HCT116 (cell line): Measurements from ENCODE around the gene PTPA. TPM values are rescaled to one million over a fixed set of nuclear protein-coding genes. Genes with fewer than 3 reads are reported as not detected.

Source experiments
- ATAC-seq: fragments of 200-7000 bp; cut with Tn5 transposase; 2 replicates; pipeline ENCODE4 v1.9.1; 2020; ENCODE audit warnings: mild to moderate bottlenecking, moderate library complexity
- BruUV-seq: library from RNA; stranded (reverse); fragments of 400-500 nt; replicated peaks from 2 replicates; lab custom pipeline; 2021; lab: Mats Ljungman, UMichigan
- CTCF ChIA-PET: fragments of 300-600 bp; sonication (Branson Sonifier 250); formaldehyde crosslinking; loops from one replicate; lab custom pipeline; 2021; ENCODE audit warnings: antibody characterized with exemption; lab: Charles Lee
- POLR2A ChIA-PET: fragments of 300-600, 350-600 bp; sonication (Branson Sonifier 250); formaldehyde crosslinking; loops from one replicate; lab custom pipeline; 2021; ENCODE audit warnings: antibody characterized with exemption; lab: Charles Lee
- RAD21 ChIA-PET, 2 experiments: fragments of 300-600 bp; sonication (Branson Sonifier 250); formaldehyde crosslinking; loops; one replicate each; lab custom pipeline; 2023; ENCODE audit warnings: low total read pairs in 2 of 2; ENCODE audit not compliant: uncharacterized antibody in 2 of 2, unreplicated experiment in 2 of 2, low non-redundant PET in 1 of 2; lab: Charles Lee
- DNase-seq: peaks from one replicate; pipeline ENCODE4 v3.0.0-alpha.2; 2010; ENCODE audit warnings: low read depth, low spot score
- H2AFZ ChIP-seq: fragments of 200-600 bp; shearing (Covaris generic), sonication (generic); 2 replicates; pipeline ENCODE4 v1.6.1; 2017; ENCODE audit warnings: low read depth, mixed run types, mixed read lengths, antibody characterized with exemption, low read length; ENCODE audit not compliant: poor library complexity, severe bottlenecking
- H3K27ac ChIP-seq: 2 replicates; pipeline ENCODE4 v1.5.1; 2012; ENCODE audit warnings: low read depth, low read length
- H3K27me3 ChIP-seq: fragments of 200-600 bp; sonication (generic); 2 replicates; pipeline ENCODE4 v1.6.1; 2016; ENCODE audit warnings: mixed run types, low read length, mixed read lengths; ENCODE audit not compliant: insufficient read depth
- H3K36me3 ChIP-seq, 2 experiments: fragments of 200-500 bp in 1 of 2; fragments of 200-600 bp in 1 of 2; sonication (Bioruptor generic) in 1 of 2; sonication (generic) in 1 of 2; 2 replicates each; pipeline versions ENCODE4 v1.5.1 to v1.6.1; 2014 to 2016; ENCODE audit warnings: low read length in 2 of 2, inconsistent platforms in 1 of 2, mixed read lengths in 1 of 2, mixed run types in 1 of 2; ENCODE audit not compliant: insufficient read depth in 2 of 2, control insufficient read depth in 1 of 2
- H3K4me1 ChIP-seq, 2 experiments: fragments of 200-600 bp in 1 of 2; sonication (generic) in 1 of 2; 2 replicates each; pipeline versions ENCODE4 v1.5.1 to v1.6.1; 2012 to 2017; ENCODE audit warnings: low read length in 2 of 2, inconsistent platforms in 1 of 2, mild to moderate bottlenecking in 1 of 2, mixed read lengths in 1 of 2, mixed run types in 1 of 2, moderate library complexity in 1 of 2; ENCODE audit not compliant: insufficient read depth in 2 of 2, control insufficient read depth in 1 of 2
- H3K4me2 ChIP-seq: fragments of 200-600 bp; sonication (generic); 2 replicates; pipeline ENCODE4 v1.6.1; 2017; ENCODE audit warnings: mixed run types, low read length, mixed read lengths
- H3K4me3 ChIP-seq, 2 experiments: fragments of 200-600 bp in 1 of 2; sonication (generic) in 1 of 2; replicated peaks in 1 of 2; 2 replicates each; pipeline ENCODE4 v1.5.1; 2011 to 2016; ENCODE audit warnings: low read length in 2 of 2, control low read depth in 1 of 2, low read depth in 1 of 2, mild to moderate bottlenecking in 1 of 2, mixed read lengths in 1 of 2, mixed run types in 1 of 2
- H3K79me2 ChIP-seq: fragments of 200-600 bp; sonication (generic); 2 replicates; pipeline ENCODE4 v1.6.1; 2017; ENCODE audit warnings: mild to moderate bottlenecking, mixed run types, low read length, moderate library complexity, mixed read lengths; ENCODE audit not compliant: insufficient read depth
- H3K9ac ChIP-seq: fragments of 200-600 bp; sonication (generic); 2 replicates; pipeline ENCODE4 v1.6.1; 2016; ENCODE audit warnings: low read length, mixed read lengths
- H3K9me2 ChIP-seq: fragments of 200-600 bp; sonication (generic), shearing (Covaris generic); 2 replicates; pipeline ENCODE4 v1.6.1; 2017; ENCODE audit warnings: mixed run types, mild to moderate bottlenecking, moderate library complexity; ENCODE audit not compliant: insufficient read depth
- H3K9me3 ChIP-seq, 2 experiments: fragments of 200-500 bp in 1 of 2; fragments of 200-600 bp in 1 of 2; sonication (Bioruptor generic) in 1 of 2; sonication (generic) in 1 of 2; 2 replicates each; pipeline ENCODE4 v1.6.1; 2014 to 2017; ENCODE audit warnings: low read length in 2 of 2, mixed read lengths in 2 of 2, inconsistent platforms in 1 of 2, low read depth in 1 of 2, mild to moderate bottlenecking in 1 of 2, mixed run types in 1 of 2, moderate library complexity in 1 of 2; ENCODE audit not compliant: control insufficient read depth in 1 of 2, insufficient read depth in 1 of 2
- H4K20me1 ChIP-seq: fragments of 200-600 bp; sonication (generic), shearing (Covaris generic); 2 replicates; pipeline ENCODE4 v1.6.1; 2017; ENCODE audit warnings: mixed run types, mild to moderate bottlenecking, moderate library complexity; ENCODE audit not compliant: insufficient read depth
- CEBPB ChIP-seq: IDR thresholded peaks from 2 replicates; pipeline ENCODE4 v1.6.1; 2012; ENCODE audit warnings: low read depth
- ELF1 ChIP-seq: IDR thresholded peaks from 2 replicates; pipeline ENCODE4 v1.6.1; 2012; ENCODE audit warnings: low read depth, borderline replicate concordance
- EZH2 ChIP-seq: fragments of 200-600 bp; sonication (generic); IDR thresholded peaks from 2 replicates; pipeline ENCODE4 v1.6.1; 2017; ENCODE audit warnings: antibody characterized with exemption, mixed run types
- JUND ChIP-seq: IDR thresholded peaks from 2 replicates; pipeline ENCODE4 v1.6.1; 2012
- RAD21 ChIP-seq: IDR thresholded peaks from 2 replicates; pipeline ENCODE4 v1.6.1; 2012; ENCODE audit warnings: low read depth, mild to moderate bottlenecking
- SP1 ChIP-seq: IDR thresholded peaks from 2 replicates; pipeline ENCODE4 v1.6.1; 2012; ENCODE audit warnings: low read depth
- SRF ChIP-seq: IDR thresholded peaks from 2 replicates; pipeline ENCODE4 v1.6.1; 2012; ENCODE audit warnings: low read depth
- TCF7L2 ChIP-seq: IDR thresholded peaks from 2 replicates; pipeline ENCODE4 v1.7.0; 2011; ENCODE audit warnings: borderline replicate concordance, inconsistent platforms; ENCODE audit not compliant: insufficient read depth, insufficient read length; ENCODE audit errors: extremely low read depth
- ZFX ChIP-seq: fragments of 450-650 bp; IDR thresholded peaks from 2 replicates; pipeline ENCODE4 v1.6.1; 2017
- intact Hi-C: fragments of 100-400 bp; cut with micrococcal nuclease; formaldehyde crosslinking; loops from 2 replicates; pipeline ENCODE4 v1.10.0; 2022
- total RNA-seq: library from RNA; stranded (reverse); gene quantifications from one replicate; pipeline ENCODE4 v1.2.1, GENCODE V29; 2021; ENCODE audit not compliant: unreplicated experiment
- TF ChIP-seq, protein P1 (sequence below): IDR thresholded peaks from 2 replicates; pipeline ENCODE4 v1.6.1; 2012
- TF ChIP-seq, protein P2 (sequence below), 3 experiments: fragments of 200-600 bp in 1 of 3; sonication (generic) in 1 of 3; IDR thresholded peaks in 2 of 3; conservative IDR thresholded peaks in 1 of 3; 2 replicates each; pipeline ENCODE4 v1.5.1; 2012 to 2017; ENCODE audit warnings: low read depth in 2 of 3, low read length in 2 of 3, antibody characterized with exemption in 1 of 3, borderline replicate concordance in 1 of 3, control low read depth in 1 of 3, mild to moderate bottlenecking in 1 of 3, mixed read lengths in 1 of 3, mixed run types in 1 of 3, moderate library complexity in 1 of 3; ENCODE audit not compliant: insufficient read depth in 1 of 3
- TF ChIP-seq, protein P3 (sequence below): IDR thresholded peaks from 2 replicates; pipeline ENCODE4 v1.6.1; 2012; ENCODE audit warnings: low read depth
- TF ChIP-seq, protein P4 (sequence below): IDR thresholded peaks from 2 replicates; pipeline ENCODE4 v1.6.1; 2012

PTPA gene
- total RNA-seq, 1 experiment from 2014 or later = 177 TPM

DNA sequence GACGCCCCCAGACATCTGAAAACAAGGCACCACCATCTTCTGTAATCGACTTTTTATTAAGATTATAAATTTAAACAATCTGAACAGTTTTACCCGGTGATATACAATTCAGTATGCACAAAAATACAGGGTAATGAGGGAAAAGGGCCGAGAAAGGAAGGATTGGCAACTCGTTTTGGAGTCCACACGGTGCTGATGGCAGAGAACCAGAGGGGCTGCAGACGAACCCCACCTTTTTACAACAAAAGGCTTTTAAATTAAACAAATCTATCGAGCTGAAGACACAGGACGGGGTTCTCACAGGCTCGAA lies 64.3 kb downstream of the PTPA start:
- Histone ChIP-seq H3K9me3 (no peaks in the 10 kb centered on the region), H3K9ac (peak overlapping the region; percentile 89), H3K79me2 (peaks cover 18% of the 10 kb centered on the region), H3K27me3 (no peaks in the 10 kb centered on the region), H3K4me2 (peak overlapping the region; percentile 99), H3K9me2 (no peaks in the 10 kb centered on the region), H3K4me3 (peak overlapping the region; percentile 79 to 92), H3K27ac (peak overlapping the region; percentile 98), H3K4me1 (peaks cover 59 to 82% of the 10 kb centered on the region in 2 experiments), H4K20me1 (no peaks in the 10 kb centered on the region), H3K36me3 (0 out of 4 replicates have a peak, but pooled peaks cover 0 to 4% of the 10 kb centered on the region in 2 experiments), H2AFZ (no peak overlapping the region)
- POLR2A ChIA-PET = interaction anchor here (0.8 to 3.5 kb wide), 13 partner anchors 14 to 433 kb away, joined by 3 to 23 read pairs (median 4); no protein-coding TSS in a partner anchor
- TF ChIP-seq, protein P1, sequence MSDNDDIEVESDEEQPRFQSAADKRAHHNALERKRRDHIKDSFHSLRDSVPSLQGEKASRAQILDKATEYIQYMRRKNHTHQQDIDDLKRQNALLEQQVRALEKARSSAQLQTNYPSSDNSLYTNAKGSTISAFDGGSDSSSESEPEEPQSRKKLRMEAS = no peak
- no peak for TF ChIP-seq TCF7L2
- TF ChIP-seq ZFX = no peak
- TF ChIP-seq EZH2 = no peak
- no peak for TF ChIP-seq CEBPB
- no peak for TF ChIP-seq SRF
- TF ChIP-seq, protein P2, sequence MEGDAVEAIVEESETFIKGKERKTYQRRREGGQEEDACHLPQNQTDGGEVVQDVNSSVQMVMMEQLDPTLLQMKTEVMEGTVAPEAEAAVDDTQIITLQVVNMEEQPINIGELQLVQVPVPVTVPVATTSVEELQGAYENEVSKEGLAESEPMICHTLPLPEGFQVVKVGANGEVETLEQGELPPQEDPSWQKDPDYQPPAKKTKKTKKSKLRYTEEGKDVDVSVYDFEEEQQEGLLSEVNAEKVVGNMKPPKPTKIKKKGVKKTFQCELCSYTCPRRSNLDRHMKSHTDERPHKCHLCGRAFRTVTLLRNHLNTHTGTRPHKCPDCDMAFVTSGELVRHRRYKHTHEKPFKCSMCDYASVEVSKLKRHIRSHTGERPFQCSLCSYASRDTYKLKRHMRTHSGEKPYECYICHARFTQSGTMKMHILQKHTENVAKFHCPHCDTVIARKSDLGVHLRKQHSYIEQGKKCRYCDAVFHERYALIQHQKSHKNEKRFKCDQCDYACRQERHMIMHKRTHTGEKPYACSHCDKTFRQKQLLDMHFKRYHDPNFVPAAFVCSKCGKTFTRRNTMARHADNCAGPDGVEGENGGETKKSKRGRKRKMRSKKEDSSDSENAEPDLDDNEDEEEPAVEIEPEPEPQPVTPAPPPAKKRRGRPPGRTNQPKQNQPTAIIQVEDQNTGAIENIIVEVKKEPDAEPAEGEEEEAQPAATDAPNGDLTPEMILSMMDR (IDR thresholded peaks at IDR 0.05 in 2 of 3, conservative IDR thresholded peaks at IDR 0.05 in 1 of 3; ENCODE audit: borderline replicate concordance in 1 of 3, insufficient read depth in 1 of 3, low read depth in 2 of 3, low read length in 2 of 3) = no peak
- no peak for TF ChIP-seq JUND
- TF ChIP-seq, protein P3, sequence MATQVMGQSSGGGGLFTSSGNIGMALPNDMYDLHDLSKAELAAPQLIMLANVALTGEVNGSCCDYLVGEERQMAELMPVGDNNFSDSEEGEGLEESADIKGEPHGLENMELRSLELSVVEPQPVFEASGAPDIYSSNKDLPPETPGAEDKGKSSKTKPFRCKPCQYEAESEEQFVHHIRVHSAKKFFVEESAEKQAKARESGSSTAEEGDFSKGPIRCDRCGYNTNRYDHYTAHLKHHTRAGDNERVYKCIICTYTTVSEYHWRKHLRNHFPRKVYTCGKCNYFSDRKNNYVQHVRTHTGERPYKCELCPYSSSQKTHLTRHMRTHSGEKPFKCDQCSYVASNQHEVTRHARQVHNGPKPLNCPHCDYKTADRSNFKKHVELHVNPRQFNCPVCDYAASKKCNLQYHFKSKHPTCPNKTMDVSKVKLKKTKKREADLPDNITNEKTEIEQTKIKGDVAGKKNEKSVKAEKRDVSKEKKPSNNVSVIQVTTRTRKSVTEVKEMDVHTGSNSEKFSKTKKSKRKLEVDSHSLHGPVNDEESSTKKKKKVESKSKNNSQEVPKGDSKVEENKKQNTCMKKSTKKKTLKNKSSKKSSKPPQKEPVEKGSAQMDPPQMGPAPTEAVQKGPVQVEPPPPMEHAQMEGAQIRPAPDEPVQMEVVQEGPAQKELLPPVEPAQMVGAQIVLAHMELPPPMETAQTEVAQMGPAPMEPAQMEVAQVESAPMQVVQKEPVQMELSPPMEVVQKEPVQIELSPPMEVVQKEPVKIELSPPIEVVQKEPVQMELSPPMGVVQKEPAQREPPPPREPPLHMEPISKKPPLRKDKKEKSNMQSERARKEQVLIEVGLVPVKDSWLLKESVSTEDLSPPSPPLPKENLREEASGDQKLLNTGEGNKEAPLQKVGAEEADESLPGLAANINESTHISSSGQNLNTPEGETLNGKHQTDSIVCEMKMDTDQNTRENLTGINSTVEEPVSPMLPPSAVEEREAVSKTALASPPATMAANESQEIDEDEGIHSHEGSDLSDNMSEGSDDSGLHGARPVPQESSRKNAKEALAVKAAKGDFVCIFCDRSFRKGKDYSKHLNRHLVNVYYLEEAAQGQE = no peak
- TF ChIP-seq RAD21 = no peak
- TF ChIP-seq SP1 = no peak
- no peak for TF ChIP-seq ELF1
- TF ChIP-seq, protein P4, sequence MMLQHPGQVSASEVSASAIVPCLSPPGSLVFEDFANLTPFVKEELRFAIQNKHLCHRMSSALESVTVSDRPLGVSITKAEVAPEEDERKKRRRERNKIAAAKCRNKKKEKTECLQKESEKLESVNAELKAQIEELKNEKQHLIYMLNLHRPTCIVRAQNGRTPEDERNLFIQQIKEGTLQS = no peak
- DNase-seq (peak; percentile 12), ATAC-seq (no peak)
- intact Hi-C loops = loop anchor here (2.0 to 5.0 kb wide), 4 partner anchors 237 to 435 kb away; no protein-coding TSS in a partner anchor
- BruUV-seq = no TSS peak
- CTCF ChIA-PET = interaction anchor here (1.2 to 2.2 kb wide), 6 partner anchors 10 to 433 kb away, joined by 3 to 23 read pairs (median 8); no protein-coding TSS in a partner anchor
- RAD21 ChIA-PET = interaction anchor here (1.1 to 1.5 kb wide), 2 partner anchors 33 to 37 kb away, joined by 3 to 7 read pairs; no protein-coding TSS in a partner anchor
